ENCODE measurements around the gene GATD1. TPM values are rescaled to one million over a fixed set of nuclear protein-coding genes. Genes with fewer than 3 reads are reported as not detected.

Gene GATD1
- total RNA-seq, 1 experiment from 2014 or later, result 39.9 TPM

GRCh38 chr11:727281-727701, 50.0 kb downstream of the GATD1 start:
- Histone ChIP-seq H3K4me1 (peaks cover 38% of the 10 kb centered on the region), H3K27me3 (no peaks in the 10 kb centered on the region; the same call in 1 of the 2 replicates), H3K27ac (no peak overlapping the region; the same call in 1 of the 2 replicates), H3K4me3 (peak overlapping the region; percentile 56; the same call in 1 of the 2 replicates), H3K9me3 (replicated peaks) (no peaks in the 10 kb centered on the region), H3K36me3 (no peaks in the 10 kb centered on the region)
- no peak for DNase-seq

- peak; percentile 64 to 72 for DNase-seq
- Histone ChIP-seq H3K4me3 (peak overlapping the region; percentile 56), H3K27ac (peak overlapping the region; percentile 35), H3K27me3 (no peaks in the 10 kb centered on the region; the same call in 1 of the 2 replicates), H3K9me3 (replicated peaks) (no peaks in the 10 kb centered on the region), H3K4me1 (peaks cover 43% of the 10 kb centered on the region), H3K36me3 (no peaks in the 10 kb centered on the region)
Measured at GRCh38 chr11:726278-727220, 50.7 kb downstream of the GATD1 start.

GRCh38 chr11:725624-726202, 51.6 kb downstream of the GATD1 start:
- Histone ChIP-seq H3K27ac (no peak overlapping the region), H3K27me3 (no peaks in the 10 kb centered on the region; the same call in 1 of the 2 replicates), H3K36me3 (no peaks in the 10 kb centered on the region), H3K9me3 (replicated peaks) (no peaks in the 10 kb centered on the region), H3K4me1 (peaks cover 43% of the 10 kb centered on the region), H3K4me3 (peak overlapping the region; percentile 56)
- DNase-seq, result peak; percentile 74

GRCh38 chr11:724778-725386, 52.4 kb downstream of the GATD1 start:
- no peaks in the 10 kb centered on the region for H3K36me3 ChIP-seq
- no peaks in the 10 kb centered on the region; the same call in 1 of the 2 replicates for H3K27me3 ChIP-seq
- H3K4me1 ChIP-seq, result peaks cover 45% of the 10 kb centered on the region
- no peaks in the 10 kb centered on the region for H3K9me3 ChIP-seq (replicated peaks)
- H3K4me3 ChIP-seq, result no peak overlapping the region
- no peak overlapping the region for H3K27ac ChIP-seq
- DNase-seq, result no peak

- H3K4me3 ChIP-seq, result no peak overlapping the region
- H3K36me3 ChIP-seq, result no peaks in the 10 kb centered on the region
- H3K4me1 ChIP-seq, result peaks cover 47% of the 10 kb centered on the region
- no peaks in the 10 kb centered on the region for H3K9me3 ChIP-seq (replicated peaks)
- no peaks in the 10 kb centered on the region; the same call in 1 of the 2 replicates for H3K27me3 ChIP-seq
- no peak overlapping the region for H3K27ac ChIP-seq
- DNase-seq, result no peak
Measured at GRCh38 chr11:724049-724777, 53.1 kb downstream of the GATD1 start.

- H3K27me3 ChIP-seq, result no peaks in the 10 kb centered on the region; the same call in 1 of the 2 replicates
- DNase-seq, result peak; percentile 47 to 71
- H3K27ac ChIP-seq, result no peak overlapping the region
- H3K4me3 ChIP-seq, result no peak overlapping the region
- no peaks in the 10 kb centered on the region for H3K9me3 ChIP-seq (replicated peaks)
- H3K36me3 ChIP-seq, result no peaks in the 10 kb centered on the region
- H3K4me1 ChIP-seq, result peaks cover 45% of the 10 kb centered on the region
Measured at GRCh38 chr11:723120-723883, 54.0 kb downstream of the GATD1 start.

GRCh38 chr11:722346-722811, 54.9 kb downstream of the GATD1 start:
- no peak overlapping the region for H3K27ac ChIP-seq
- peaks cover 36% of the 10 kb centered on the region for H3K4me1 ChIP-seq
- H3K4me3 ChIP-seq, result no peak overlapping the region
- H3K36me3 ChIP-seq, result no peaks in the 10 kb centered on the region
- DNase-seq, result no peak
- H3K27me3 ChIP-seq, result no peaks in the 10 kb centered on the region; the same call in 1 of the 2 replicates
- no peaks in the 10 kb centered on the region for H3K9me3 ChIP-seq (replicated peaks)

- peak; percentile 53 for DNase-seq
- H3K27ac ChIP-seq, result no peak overlapping the region
- no peak overlapping the region for H3K4me3 ChIP-seq
- H3K27me3 ChIP-seq, result no peaks in the 10 kb centered on the region; the same call in 1 of the 2 replicates
- H3K36me3 ChIP-seq, result no peaks in the 10 kb centered on the region
- no peaks in the 10 kb centered on the region for H3K9me3 ChIP-seq (replicated peaks)
- H3K4me1 ChIP-seq, result peaks cover 30% of the 10 kb centered on the region
Measured at GRCh38 chr11:721741-722345, 55.4 kb downstream of the GATD1 start.

GRCh38 chr11:721247-721740, 56.0 kb downstream of the GATD1 start:
- Histone ChIP-seq H3K4me3 (no peak overlapping the region), H3K4me1 (peaks cover 28% of the 10 kb centered on the region)

GRCh38 chr11:720642-721246, 56.5 kb downstream of the GATD1 start:
- Histone ChIP-seq H3K9me3 (replicated peaks) (no peaks in the 10 kb centered on the region), H3K27me3 (no peaks in the 10 kb centered on the region; the same call in 1 of the 2 replicates), H3K36me3 (no peaks in the 10 kb centered on the region), H3K27ac (no peak overlapping the region), H3K4me3 (no peak overlapping the region), H3K4me1 (peaks cover 28% of the 10 kb centered on the region)
- no peak for DNase-seq

More at GRCh38 chr11:721247-721740, 56.0 kb downstream of the GATD1 start:
- no peaks in the 10 kb centered on the region for H3K9me3 ChIP-seq (replicated peaks)
- no peak for DNase-seq
- no peak overlapping the region for H3K27ac ChIP-seq
- H3K27me3 ChIP-seq, result no peaks in the 10 kb centered on the region; the same call in 1 of the 2 replicates
- no peaks in the 10 kb centered on the region for H3K36me3 ChIP-seq

GRCh38 chr11:720017-720641, 57.2 kb downstream of the GATD1 start:
- H3K27me3 ChIP-seq, result no peaks in the 10 kb centered on the region; the same call in 1 of the 2 replicates

GRCh38 chr11:719214-720016, 57.9 kb downstream of the GATD1 start:
- H3K4me1 ChIP-seq, result peaks cover 19% of the 10 kb centered on the region
- no peaks in the 10 kb centered on the region; the same call in 1 of the 2 replicates for H3K27me3 ChIP-seq
- DNase-seq, result peak; percentile 82 to 84
- H3K27ac ChIP-seq, result no peak overlapping the region
- no peaks in the 10 kb centered on the region for H3K9me3 ChIP-seq (replicated peaks)
- no peaks in the 10 kb centered on the region for H3K36me3 ChIP-seq
- H3K4me3 ChIP-seq, result no peak overlapping the region

More at GRCh38 chr11:720017-720641, 57.2 kb downstream of the GATD1 start:
- peak in 1 of 2 experiments; percentile 59 for DNase-seq
- Histone ChIP-seq H3K36me3 (no peaks in the 10 kb centered on the region), H3K9me3 (replicated peaks) (no peaks in the 10 kb centered on the region), H3K4me1 (peaks cover 22% of the 10 kb centered on the region), H3K4me3 (no peak overlapping the region), H3K27ac (no peak overlapping the region)
